Breast epithelium (tissue), 3 donors: ENCODE measurements around the gene ATP2A1.

Experiments
- POLR2AphosphoS5 ChIP-seq, 3 donors: sonication (generic); formaldehyde crosslinking; IDR thresholded peaks; one replicate each; pipeline ENCODE4 v1.6.1; 2017; ENCODE audit warnings: antibody characterized with exemption in 3 of 3
- TF ChIP-seq, protein P1 (sequence below), 3 donors: fragments of 450-650 bp; IDR thresholded peaks; one replicate each; pipeline ENCODE4 v1.5.1; 2016 to 2017; ENCODE audit warnings: antibody characterized with exemption in 3 of 3, mild to moderate bottlenecking in 3 of 3, moderate library complexity in 3 of 3

DNA sequence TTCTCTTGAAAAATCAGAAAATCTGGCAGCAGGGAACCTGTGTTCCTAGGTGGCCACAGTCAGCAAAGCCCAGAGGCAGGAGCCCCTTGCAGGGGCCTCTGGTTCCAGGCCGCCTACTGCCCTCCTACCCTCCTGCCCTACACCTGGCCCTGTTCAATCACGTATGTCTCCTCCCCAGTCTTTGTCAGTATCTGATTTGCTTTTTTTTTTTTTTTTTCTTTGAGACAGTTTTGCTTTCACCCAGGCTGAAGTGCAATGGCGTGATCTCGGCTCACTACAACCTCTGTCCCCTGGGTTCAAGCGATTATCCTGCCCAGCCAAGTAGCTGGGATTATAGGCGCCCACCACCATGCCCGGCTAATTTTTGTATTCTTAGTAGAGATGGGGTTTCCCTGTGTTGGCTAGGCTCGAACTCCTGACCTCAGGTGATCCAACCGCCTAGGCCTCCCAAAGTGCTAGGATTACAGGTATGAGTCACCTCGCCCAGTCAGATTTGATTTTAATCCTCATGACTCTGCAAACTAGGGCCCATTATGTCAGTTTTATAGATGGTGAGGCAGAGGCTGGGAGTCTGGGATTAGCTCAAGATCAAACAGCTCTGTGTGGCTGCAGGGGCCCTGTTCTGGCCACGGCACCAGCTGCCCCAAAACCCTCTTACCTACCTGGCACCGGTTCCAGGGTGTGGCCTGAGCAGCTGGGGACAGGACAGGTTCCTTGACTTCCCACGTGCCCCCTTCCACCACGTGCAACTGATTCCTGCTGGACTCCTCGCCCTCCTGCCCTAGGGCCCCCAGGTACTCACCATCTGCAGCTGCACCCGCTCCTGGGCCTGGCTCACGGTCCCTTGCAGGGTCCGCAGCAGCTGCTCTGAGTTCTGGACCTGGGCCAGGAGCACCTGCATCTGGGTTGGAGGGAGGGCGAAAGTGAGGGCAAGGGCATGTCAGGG, 32.1 kb downstream of the ATP2A1 start:
- TF ChIP-seq, protein P1, sequence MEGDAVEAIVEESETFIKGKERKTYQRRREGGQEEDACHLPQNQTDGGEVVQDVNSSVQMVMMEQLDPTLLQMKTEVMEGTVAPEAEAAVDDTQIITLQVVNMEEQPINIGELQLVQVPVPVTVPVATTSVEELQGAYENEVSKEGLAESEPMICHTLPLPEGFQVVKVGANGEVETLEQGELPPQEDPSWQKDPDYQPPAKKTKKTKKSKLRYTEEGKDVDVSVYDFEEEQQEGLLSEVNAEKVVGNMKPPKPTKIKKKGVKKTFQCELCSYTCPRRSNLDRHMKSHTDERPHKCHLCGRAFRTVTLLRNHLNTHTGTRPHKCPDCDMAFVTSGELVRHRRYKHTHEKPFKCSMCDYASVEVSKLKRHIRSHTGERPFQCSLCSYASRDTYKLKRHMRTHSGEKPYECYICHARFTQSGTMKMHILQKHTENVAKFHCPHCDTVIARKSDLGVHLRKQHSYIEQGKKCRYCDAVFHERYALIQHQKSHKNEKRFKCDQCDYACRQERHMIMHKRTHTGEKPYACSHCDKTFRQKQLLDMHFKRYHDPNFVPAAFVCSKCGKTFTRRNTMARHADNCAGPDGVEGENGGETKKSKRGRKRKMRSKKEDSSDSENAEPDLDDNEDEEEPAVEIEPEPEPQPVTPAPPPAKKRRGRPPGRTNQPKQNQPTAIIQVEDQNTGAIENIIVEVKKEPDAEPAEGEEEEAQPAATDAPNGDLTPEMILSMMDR (IDR thresholded peaks at IDR 0.05) = no peak
- TF ChIP-seq POLR2AphosphoS5 (IDR thresholded peaks at IDR 0.05) = no peak
